CD14-positive monocyte (primary cell): Measurements from ENCODE around the gene NBAS. TPM values are rescaled to one million over a fixed set of nuclear protein-coding genes. Genes with fewer than 3 reads are reported as not detected.

ENCODE experiments used
- DNase-seq, 3 donors: peaks; one replicate each; pipeline ENCODE4 v3.0.0-alpha.2; 2011 to 2022
- H2AFZ ChIP-seq: 2 replicates; pipeline ENCODE4 v1.6.0; 2012; ENCODE audit warnings: mild to moderate bottlenecking, low read depth, low read length, inconsistent platforms; ENCODE audit not compliant: insufficient read depth, poor library complexity, severe bottlenecking
- H3K27ac ChIP-seq, 2 donors: 1 replicate in 1 of 2; 2 replicates in 1 of 2; pipeline ENCODE4 v1.5.1; 2012 to 2013; ENCODE audit warnings: low read length in 2 of 2, control low read depth in 1 of 2, inconsistent platforms in 1 of 2, low read depth in 1 of 2, mild to moderate bottlenecking in 1 of 2
- H3K27me3 ChIP-seq, 2 donors: one replicate each; pipeline versions ENCODE4 v1.6.0 to v1.6.1; 2011 to 2013; ENCODE audit warnings: low read length in 2 of 2; ENCODE audit not compliant: control insufficient read depth in 2 of 2, insufficient read depth in 2 of 2
- H3K36me3 ChIP-seq, 2 donors: replicated peaks in 1 of 2; 1 replicate in 1 of 2; 2 replicates in 1 of 2; pipeline versions ENCODE4 v1.5.1 to v1.6.1; 2012 to 2013; ENCODE audit warnings: low read length in 2 of 2, control low read depth in 1 of 2, inconsistent platforms in 1 of 2, mild to moderate bottlenecking in 1 of 2; ENCODE audit not compliant: insufficient read depth in 2 of 2, control insufficient read depth in 1 of 2
- H3K4me1 ChIP-seq, 2 donors: 1 replicate in 1 of 2; 2 replicates in 1 of 2; pipeline versions ENCODE4 v1.5.1 to v1.6.1; 2012 to 2013; ENCODE audit warnings: low read length in 2 of 2, control low read depth in 1 of 2, inconsistent platforms in 1 of 2, mild to moderate bottlenecking in 1 of 2, moderate library complexity in 1 of 2; ENCODE audit not compliant: insufficient read depth in 2 of 2, control insufficient read depth in 1 of 2
- H3K4me2 ChIP-seq: replicated peaks from 2 replicates; pipeline ENCODE3; 2012; ENCODE audit warnings: low read length, moderate library complexity, mild to moderate bottlenecking; ENCODE audit not compliant: poor library complexity, severe bottlenecking; ENCODE audit errors: extremely low read depth
- H3K4me3 ChIP-seq, 3 experiments: fragments of 200-600 bp in 1 of 3; sonication (generic) in 1 of 3; replicated peaks in 1 of 3; 1 replicate in 2 of 3; 2 replicates in 1 of 3; pipeline ENCODE4 v1.5.1; 2011 to 2013; ENCODE audit warnings: low read length in 3 of 3, mild to moderate bottlenecking in 3 of 3, control low read depth in 2 of 3, low read depth in 2 of 3, inconsistent platforms in 1 of 3, moderate library complexity in 1 of 3
- H3K79me2 ChIP-seq: 2 replicates; pipeline ENCODE4 v1.6.0; 2012; ENCODE audit warnings: mild to moderate bottlenecking, control low read depth, inconsistent platforms, low read length, moderate library complexity; ENCODE audit not compliant: insufficient read depth
- H3K9ac ChIP-seq: 2 replicates; pipeline ENCODE4 v1.6.0; 2017; ENCODE audit warnings: low read length, mild to moderate bottlenecking; ENCODE audit not compliant: insufficient read depth, poor library complexity, severe bottlenecking
- H3K9me3 ChIP-seq, 2 donors: replicated peaks in 1 of 2; 1 replicate in 1 of 2; 2 replicates in 1 of 2; pipeline versions ENCODE4 v1.5.1 to v1.6.1; 2012 to 2013; ENCODE audit warnings: low read length in 2 of 2, control low read depth in 1 of 2; ENCODE audit not compliant: control insufficient read depth in 1 of 2, insufficient read depth in 1 of 2
- H4K20me1 ChIP-seq: 2 replicates; pipeline ENCODE4 v1.6.0; 2012; ENCODE audit warnings: mild to moderate bottlenecking, low read length, control low read depth, moderate library complexity; ENCODE audit not compliant: insufficient read depth
- H3K27ac Mint-ChIP-seq, 7 donors: one replicate each; pipeline ENCODE4 v1.8.0; 2020; ENCODE audit warnings: mild to moderate bottlenecking in 7 of 7, mixed read lengths in 7 of 7, moderate library complexity in 6 of 7, inconsistent platforms in 2 of 7
- H3K27me3 Mint-ChIP-seq, 3 donors: one replicate each; pipeline ENCODE4 v1.8.0; 2021 to 2022; ENCODE audit warnings: low read depth in 3 of 3, mild to moderate bottlenecking in 3 of 3, mixed read lengths in 3 of 3, moderate library complexity in 3 of 3, inconsistent platforms in 1 of 3
- H3K36me3 Mint-ChIP-seq, 2 donors: one replicate each; pipeline ENCODE4 v1.8.0; 2020; ENCODE audit warnings: mixed read lengths in 2 of 2, inconsistent platforms in 1 of 2, mild to moderate bottlenecking in 1 of 2
- H3K4me1 Mint-ChIP-seq: one replicate; pipeline ENCODE4 v1.8.0; 2020; ENCODE audit warnings: mild to moderate bottlenecking, mixed read lengths
- H3K4me3 Mint-ChIP-seq, 2 donors: one replicate each; pipeline ENCODE4 v1.8.0; 2020; ENCODE audit warnings: mild to moderate bottlenecking in 2 of 2, mixed read lengths in 2 of 2, moderate library complexity in 1 of 2
- H3K9me3 Mint-ChIP-seq, 7 donors: one replicate each; pipeline ENCODE4 v1.8.0; 2020 to 2022; ENCODE audit warnings: mixed read lengths in 7 of 7, mild to moderate bottlenecking in 6 of 7, moderate library complexity in 6 of 7, inconsistent platforms in 2 of 7
- WGBS: methylation state at CpG from one replicate; pipeline ENCODE4 v1.1.5; 2013; ENCODE audit warnings: missing lambda C conversion rate; ENCODE audit not compliant: insufficient coverage; 5-methylcytosine and 5-hydroxymethylcytosine counted together
- intact Hi-C, 2 donors: fragments of 100-400 bp; cut with micrococcal nuclease; formaldehyde crosslinking; loops; one replicate each; pipeline versions ENCODE4 v1.15.0 to v1.15.1; 2023
- polyA plus RNA-seq, 3 donors: library from polyadenylated mRNA; depleted of rRNA in 1 of 3; unstranded in 2 of 3; stranded (reverse) in 1 of 3; fragments of 300-500 nt in 2 of 3; fragments of >200 nt in 1 of 3; fragmentation: Illumina TruSeq in 2 of 3; gene quantifications; 1 replicate in 2 of 3; 2 replicates in 1 of 3; pipeline ENCODE4 v1.2.3, GENCODE V29; 2012 to 2021
- TF ChIP-seq, protein P1 (sequence below): fragments of 200-600 bp; IDR thresholded peaks from one replicate; pipeline ENCODE4 v1.8.0; 2022; ENCODE audit warnings: antibody characterized with exemption, mild to moderate bottlenecking

NBAS gene
- polyA plus RNA-seq, 3 donors = 8.9 to 10.9 (median 8.9) TPM

DNA sequence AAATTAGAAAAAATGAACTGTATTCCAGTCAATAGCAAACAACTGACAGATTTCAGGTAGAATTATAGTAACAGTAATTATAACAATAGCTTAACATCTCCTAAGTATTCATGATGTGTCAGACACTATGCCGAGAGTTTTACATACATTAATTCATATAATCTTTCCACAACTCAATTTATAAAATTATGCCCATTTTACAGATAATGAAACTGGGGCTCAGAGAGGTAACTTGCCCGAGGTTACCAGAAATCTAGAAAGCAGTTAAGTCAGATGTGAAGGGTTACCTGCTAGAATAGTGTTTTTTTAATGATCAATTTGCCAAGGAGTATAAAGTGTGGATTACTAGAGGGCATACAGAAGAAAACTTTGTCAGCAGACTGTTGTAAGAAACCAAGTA lies 12.2 kb downstream of the NBAS start:
- H3K79me2 ChIP-seq = no peaks in the 10 kb centered on the region
- H3K4me1 ChIP-seq = no peaks in the 10 kb centered on the region
- H3K4me2 ChIP-seq = no peak overlapping the region
- no peak overlapping the region for H3K4me3 Mint-ChIP-seq
- H3K36me3 Mint-ChIP-seq = peaks cover 41 to 46% of the 10 kb centered on the region in 2 donors
- 100% methylated on average over 1 of the region's 2 CpGs for WGBS
- H3K27me3 ChIP-seq = no peaks in the 10 kb centered on the region
- H3K9ac ChIP-seq = no peak overlapping the region
- intact Hi-C loops = no loop called here
- no peak overlapping the region for H3K27ac Mint-ChIP-seq
- peaks cover 0 to 7% (median 0%) of the 10 kb centered on the region in 7 donors for H3K9me3 Mint-ChIP-seq
- no peak overlapping the region for H2AFZ ChIP-seq
- no peak overlapping the region for H3K4me3 ChIP-seq
- no peak overlapping the region for H3K27ac ChIP-seq
- H3K27me3 Mint-ChIP-seq = no peaks in the 10 kb centered on the region
- no peak for DNase-seq
- H3K4me1 Mint-ChIP-seq = no peaks in the 10 kb centered on the region
- no peaks in the 10 kb centered on the region for H4K20me1 ChIP-seq
- no peaks in the 10 kb centered on the region for H3K9me3 ChIP-seq
- H3K36me3 ChIP-seq = peaks cover 17 to 56% of the 10 kb centered on the region in 2 donors
- TF ChIP-seq, protein P1, sequence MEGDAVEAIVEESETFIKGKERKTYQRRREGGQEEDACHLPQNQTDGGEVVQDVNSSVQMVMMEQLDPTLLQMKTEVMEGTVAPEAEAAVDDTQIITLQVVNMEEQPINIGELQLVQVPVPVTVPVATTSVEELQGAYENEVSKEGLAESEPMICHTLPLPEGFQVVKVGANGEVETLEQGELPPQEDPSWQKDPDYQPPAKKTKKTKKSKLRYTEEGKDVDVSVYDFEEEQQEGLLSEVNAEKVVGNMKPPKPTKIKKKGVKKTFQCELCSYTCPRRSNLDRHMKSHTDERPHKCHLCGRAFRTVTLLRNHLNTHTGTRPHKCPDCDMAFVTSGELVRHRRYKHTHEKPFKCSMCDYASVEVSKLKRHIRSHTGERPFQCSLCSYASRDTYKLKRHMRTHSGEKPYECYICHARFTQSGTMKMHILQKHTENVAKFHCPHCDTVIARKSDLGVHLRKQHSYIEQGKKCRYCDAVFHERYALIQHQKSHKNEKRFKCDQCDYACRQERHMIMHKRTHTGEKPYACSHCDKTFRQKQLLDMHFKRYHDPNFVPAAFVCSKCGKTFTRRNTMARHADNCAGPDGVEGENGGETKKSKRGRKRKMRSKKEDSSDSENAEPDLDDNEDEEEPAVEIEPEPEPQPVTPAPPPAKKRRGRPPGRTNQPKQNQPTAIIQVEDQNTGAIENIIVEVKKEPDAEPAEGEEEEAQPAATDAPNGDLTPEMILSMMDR = no peak

DNA sequence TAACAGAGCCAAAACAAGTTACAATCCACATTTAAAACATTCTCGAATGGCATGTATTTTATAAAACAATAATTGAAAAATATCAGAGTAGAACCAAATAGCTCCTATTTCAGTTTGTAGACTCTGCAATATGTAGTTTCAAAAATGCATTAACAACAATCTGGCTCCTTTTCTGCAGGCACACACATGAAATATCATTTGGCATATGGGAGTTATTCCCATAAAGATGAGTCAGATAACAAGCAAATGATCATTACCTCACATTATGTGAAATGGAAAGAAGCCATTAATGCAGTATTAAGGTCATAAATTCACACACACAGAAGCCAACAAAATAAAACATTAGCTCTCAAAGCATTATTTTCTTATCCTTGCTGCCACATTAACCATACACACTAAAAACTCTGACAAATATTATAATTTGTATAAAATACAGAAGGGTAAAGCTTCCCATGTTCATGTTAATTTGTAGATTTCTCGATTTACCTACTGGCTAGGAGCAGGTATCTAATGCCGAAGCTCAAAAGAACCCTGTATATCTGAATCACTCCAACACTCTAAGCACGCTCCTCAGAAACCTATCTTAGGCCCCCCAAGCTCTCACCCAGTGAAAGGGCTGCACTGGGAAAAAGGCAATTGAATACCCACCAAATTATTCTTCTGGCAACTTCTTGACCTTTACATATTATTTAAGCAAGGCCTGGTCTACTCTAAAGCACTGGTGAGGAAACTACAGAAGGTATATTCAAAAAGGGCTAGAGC lies 13.8 kb downstream of the NBAS start:
- H3K4me2 ChIP-seq = no peak overlapping the region
- H3K27me3 Mint-ChIP-seq = no peaks in the 10 kb centered on the region
- no peak overlapping the region for H3K27ac Mint-ChIP-seq
- no peaks in the 10 kb centered on the region for H3K27me3 ChIP-seq
- peaks cover 33 to 34% of the 10 kb centered on the region in 2 donors for H3K36me3 Mint-ChIP-seq
- peaks cover 13 to 49% of the 10 kb centered on the region in 2 donors for H3K36me3 ChIP-seq
- intact Hi-C loops = no loop called here
- H3K4me1 ChIP-seq = no peaks in the 10 kb centered on the region
- H3K4me3 ChIP-seq = no peak overlapping the region
- H3K79me2 ChIP-seq = no peaks in the 10 kb centered on the region
- H3K4me3 Mint-ChIP-seq = no peak overlapping the region
- no peaks in the 10 kb centered on the region for H3K4me1 Mint-ChIP-seq
- TF ChIP-seq, protein P1 = no peak
- no peak overlapping the region for H3K9ac ChIP-seq
- H2AFZ ChIP-seq = no peak overlapping the region
- DNase-seq = no peak
- no peak overlapping the region for H3K27ac ChIP-seq
- WGBS = 94% methylated on average over 2 of the region's 4 CpGs
- H3K9me3 Mint-ChIP-seq = peaks cover 0 to 8% (median 0%) of the 10 kb centered on the region in 7 donors
- no peaks in the 10 kb centered on the region for H3K9me3 ChIP-seq
- no peaks in the 10 kb centered on the region for H4K20me1 ChIP-seq
